HL-60/S4 (cell line): Measurements from ENCODE around the gene GPR176.

Experiments
- in situ Hi-C: fragments of 300-500 bp; cut with MboI; formaldehyde crosslinking; loops from 2 replicates; pipeline ENCODE4 v1.14.3; 2022; ENCODE audit warnings: low sequenced_read_pairs

The GPR176 gene

GRCh38 chr15:39936681-39937080, 16.6 kb upstream of the GPR176 start:
- in situ Hi-C loops: no loop called here

- in situ Hi-C loops: no loop called here
Observed at GRCh38 chr15:39936187-39936586, 16.1 kb upstream of the GPR176 start.

- in situ Hi-C loops: no loop called here
Observed at GRCh38 chr15:39935241-39935640, 15.2 kb upstream of the GPR176 start.

- in situ Hi-C loops: no loop called here
Observed at GRCh38 chr15:39934397-39935071, 14.5 kb upstream of the GPR176 start.

- in situ Hi-C loops: no loop called here
Observed at GRCh38 chr15:39931615-39932014, 11.5 kb upstream of the GPR176 start.

- in situ Hi-C loops: no loop called here
Observed at GRCh38 chr15:39926526-39926925, 6.5 kb upstream of the GPR176 start.

- in situ Hi-C loops: no loop called here
Observed at GRCh38 chr15:39925112-39925842, 5.2 kb upstream of the GPR176 start.

GRCh38 chr15:39924437-39924836, 4.4 kb upstream of the GPR176 start:
- in situ Hi-C loops: no loop called here

- in situ Hi-C loops: no loop called here
Observed at GRCh38 chr15:39922462-39923092, 2.5 kb upstream of the GPR176 start.

- in situ Hi-C loops: no loop called here
Observed at GRCh38 chr15:39921274-39921638, 1.2 kb upstream of the GPR176 start.

GRCh38 chr15:39920510-39921273, 626 bp upstream of the GPR176 start:
- in situ Hi-C loops: no loop called here

- in situ Hi-C loops: loop anchor here (10.0 kb wide), 1 partner anchor 55 kb away; no protein-coding TSS in a partner anchor
Observed at GRCh38 chr15:39919411-39919747, 687 bp downstream of the GPR176 start.

GRCh38 chr15:39918688-39919385, 1.2 kb downstream of the GPR176 start:
- in situ Hi-C loops: loop anchor here (10.0 kb wide), 1 partner anchor 56 kb away; no protein-coding TSS in a partner anchor

GRCh38 chr15:39914977-39915376, 5.1 kb downstream of the GPR176 start:
- in situ Hi-C loops: loop anchor here (10.0 kb wide), 1 partner anchor 60 kb away; no protein-coding TSS in a partner anchor

GRCh38 chr15:39909007-39909406, 11.1 kb downstream of the GPR176 start:
- in situ Hi-C loops: no loop called here

- in situ Hi-C loops: no loop called here
Observed at GRCh38 chr15:39908186-39908585, 11.9 kb downstream of the GPR176 start.

- in situ Hi-C loops: no loop called here
Observed at GRCh38 chr15:39907216-39907615, 12.8 kb downstream of the GPR176 start.

- in situ Hi-C loops: no loop called here
Observed at GRCh38 chr15:39904115-39904514, 16.0 kb downstream of the GPR176 start.

GRCh38 chr15:39898317-39898716, 21.7 kb downstream of the GPR176 start:
- in situ Hi-C loops: no loop called here

- in situ Hi-C loops: no loop called here
Observed at GRCh38 chr15:39896846-39897245, 23.2 kb downstream of the GPR176 start.

- in situ Hi-C loops: no loop called here
Observed at GRCh38 chr15:39896101-39896500, 24.0 kb downstream of the GPR176 start.
